NB4 (cell line): Measurements from ENCODE around the gene CAMTA1.

Source experiments
- DNase-seq: peaks from one replicate; pipeline ENCODE4 v3.0.0; 2010; ENCODE audit warnings: low read depth
- H3K4me3 ChIP-seq: one replicate; pipeline ENCODE4 v1.5.1; 2011; ENCODE audit warnings: mild to moderate bottlenecking, low read depth, low read length, moderate library complexity
- CTCF ChIP-seq: IDR thresholded peaks from one replicate; pipeline ENCODE4 v1.5.1; 2012; ENCODE audit warnings: low read depth, low read length
- MAX ChIP-seq: IDR thresholded peaks from 2 replicates; pipeline ENCODE4 v1.6.1; 2011; ENCODE audit warnings: low read depth, low read length
- MYC ChIP-seq: IDR thresholded peaks from 2 replicates; pipeline ENCODE4 v1.6.1; 2011; ENCODE audit warnings: low read depth, low read length
- POLR2A ChIP-seq: IDR thresholded peaks from 2 replicates; pipeline ENCODE4 v1.6.1; 2011; ENCODE audit warnings: mild to moderate bottlenecking; ENCODE audit not compliant: insufficient read length; ENCODE audit errors: extremely low read depth

The CAMTA1 gene

GRCh38 chr1:7086106-7086505, 300.9 kb downstream of the CAMTA1 start:
- TF ChIP-seq MAX: no peak
- no peak for TF ChIP-seq MYC
- TF ChIP-seq CTCF: no peak
- TF ChIP-seq POLR2A: no peak
- H3K4me3 ChIP-seq: no peak overlapping the region
- DNase-seq: no peak

GRCh38 chr1:7087888-7088287, 302.6 kb downstream of the CAMTA1 start:
- DNase-seq: no peak
- TF ChIP-seq MYC: no peak
- H3K4me3 ChIP-seq: no peak overlapping the region

GRCh38 chr1:7089497-7089896, 304.2 kb downstream of the CAMTA1 start:
- DNase-seq: no peak
- H3K4me3 ChIP-seq: no peak overlapping the region
- no peak for TF ChIP-seq MYC
- no peak for TF ChIP-seq POLR2A
- TF ChIP-seq MAX: no peak
- TF ChIP-seq CTCF: no peak

GRCh38 chr1:7093297-7093696, 308.0 kb downstream of the CAMTA1 start:
- H3K4me3 ChIP-seq: no peak overlapping the region
- TF ChIP-seq MYC: no peak
- no peak for TF ChIP-seq MAX
- TF ChIP-seq POLR2A: no peak
- TF ChIP-seq CTCF: no peak
- no peak for DNase-seq

DNA sequence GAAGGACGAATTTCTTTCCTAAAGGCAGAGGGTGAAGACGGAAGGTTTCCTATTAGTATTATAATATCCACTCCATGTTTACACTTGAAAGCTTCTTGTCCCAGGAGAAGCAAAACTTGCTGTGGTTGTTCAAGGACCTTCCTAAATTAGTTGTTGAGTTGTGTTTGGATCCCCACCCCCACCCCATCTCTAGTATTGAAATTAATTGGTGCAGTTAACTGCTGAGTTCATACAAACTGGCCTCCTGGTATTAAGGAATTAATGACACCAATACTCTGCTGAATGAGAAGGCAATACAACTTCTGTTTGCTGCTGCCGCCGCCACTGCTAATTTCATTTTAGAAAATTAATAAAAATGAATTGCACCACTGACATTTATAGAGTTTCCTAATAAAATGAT, 308.8 kb downstream of the CAMTA1 start:
- no peak for DNase-seq
- H3K4me3 ChIP-seq: no peak overlapping the region
- no peak for TF ChIP-seq MYC

DNA sequence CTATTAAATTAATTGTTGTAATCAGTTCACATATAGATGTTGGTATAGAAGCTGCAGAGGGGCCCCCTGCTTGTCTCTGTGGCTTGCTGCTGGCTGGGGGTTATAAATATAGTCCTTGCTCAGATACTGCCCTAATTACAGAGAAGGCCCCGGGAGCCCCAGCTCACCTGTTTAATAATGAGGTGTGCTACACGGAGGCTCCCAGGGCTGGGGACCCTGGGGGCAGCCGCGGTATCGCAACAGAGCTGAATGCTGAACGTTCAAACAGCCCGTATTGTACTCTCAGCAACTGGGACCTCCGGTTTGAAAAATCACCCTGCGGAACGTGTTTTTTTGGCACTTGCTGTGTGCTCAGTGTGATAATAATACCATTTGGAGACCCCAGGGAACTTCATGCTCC, 309.3 kb downstream of the CAMTA1 start:
- DNase-seq: no peak
- no peak overlapping the region for H3K4me3 ChIP-seq
- TF ChIP-seq CTCF: no peak
- TF ChIP-seq MAX: no peak
- TF ChIP-seq POLR2A: no peak
- TF ChIP-seq MYC: no peak

GRCh38 chr1:7095343-7095964, 310.2 kb downstream of the CAMTA1 start:
- TF ChIP-seq CTCF (no peak), POLR2A (no peak), MYC (no peak), MAX (no peak)
- H3K4me3 ChIP-seq: no peak overlapping the region
- DNase-seq: no peak
